Osteocyte (in vitro differentiated cells): ENCODE measurements around the gene S1PR2. TPM values are rescaled to one million over a fixed set of nuclear protein-coding genes. Genes with fewer than 3 reads are reported as not detected.

Source experiments
- DNase-seq: peaks from one replicate; pipeline ENCODE4 v3.0.0; 2021; ENCODE audit warnings: mixed read lengths; ENCODE audit not compliant: unreplicated experiment; ENCODE audit errors: extremely low spot score
- H3K27ac Mint-ChIP-seq: one replicate; pipeline ENCODE4 v1.8.0; 2021; ENCODE audit warnings: mild to moderate bottlenecking, mixed read lengths; ENCODE audit not compliant: unreplicated experiment
- H3K27me3 Mint-ChIP-seq: one replicate; pipeline ENCODE4 v1.8.0; 2021; ENCODE audit warnings: mixed read lengths; ENCODE audit not compliant: unreplicated experiment
- H3K36me3 Mint-ChIP-seq: one replicate; pipeline ENCODE4 v1.8.0; 2021; ENCODE audit warnings: mixed read lengths; ENCODE audit not compliant: unreplicated experiment
- H3K4me1 Mint-ChIP-seq: one replicate; pipeline ENCODE4 v1.8.0; 2021; ENCODE audit warnings: mixed read lengths; ENCODE audit not compliant: unreplicated experiment
- H3K4me3 Mint-ChIP-seq: one replicate; pipeline ENCODE4 v1.8.0; 2021; ENCODE audit warnings: mild to moderate bottlenecking, moderate library complexity, mixed read lengths; ENCODE audit not compliant: unreplicated experiment
- H3K9me3 Mint-ChIP-seq: one replicate; pipeline ENCODE4 v1.8.0; 2021; ENCODE audit warnings: mixed read lengths; ENCODE audit not compliant: unreplicated experiment
- total RNA-seq: library from RNA; stranded (reverse); gene quantifications from 2 replicates; pipeline ENCODE4 v1.2.1, GENCODE V29; 2021
- TF ChIP-seq, protein P1 (sequence below): fragments of 200-600 bp; sonication (generic); IDR thresholded peaks from 2 replicates; pipeline ENCODE4 v1.5.0; 2021; ENCODE audit warnings: antibody characterized with exemption, mild to moderate bottlenecking, moderate library complexity

S1PR2 gene
- total RNA-seq, 1 donor from 2014 or later = 23.6 TPM

DNA sequence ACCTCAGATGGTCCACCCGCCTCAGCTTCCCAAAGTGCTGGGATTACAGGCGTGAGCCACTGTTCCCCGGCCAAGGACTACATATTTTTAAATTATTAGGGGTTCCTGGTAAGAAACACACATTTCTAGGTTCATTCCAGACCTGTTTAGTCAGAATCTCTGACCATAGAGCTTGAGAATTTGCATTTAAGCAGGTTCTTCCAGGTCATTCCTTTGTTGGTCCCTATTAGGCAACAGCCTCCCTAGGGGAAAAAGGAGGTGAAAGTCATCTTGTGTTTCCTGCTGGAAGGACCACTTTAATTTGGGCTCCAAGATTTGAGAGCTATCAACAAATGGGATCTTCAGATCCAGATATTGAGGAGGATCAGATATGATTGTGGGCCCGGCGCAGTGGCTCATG, 16.3 kb downstream of the S1PR2 start:
- Mint-ChIP-seq H3K4me3 (no peak overlapping the region), H3K27me3 (no peaks in the 10 kb centered on the region), H3K27ac (no peak overlapping the region), H3K9me3 (no peaks in the 10 kb centered on the region), H3K36me3 (no peaks in the 10 kb centered on the region), H3K4me1 (no peaks in the 10 kb centered on the region)
- TF ChIP-seq, protein P1, sequence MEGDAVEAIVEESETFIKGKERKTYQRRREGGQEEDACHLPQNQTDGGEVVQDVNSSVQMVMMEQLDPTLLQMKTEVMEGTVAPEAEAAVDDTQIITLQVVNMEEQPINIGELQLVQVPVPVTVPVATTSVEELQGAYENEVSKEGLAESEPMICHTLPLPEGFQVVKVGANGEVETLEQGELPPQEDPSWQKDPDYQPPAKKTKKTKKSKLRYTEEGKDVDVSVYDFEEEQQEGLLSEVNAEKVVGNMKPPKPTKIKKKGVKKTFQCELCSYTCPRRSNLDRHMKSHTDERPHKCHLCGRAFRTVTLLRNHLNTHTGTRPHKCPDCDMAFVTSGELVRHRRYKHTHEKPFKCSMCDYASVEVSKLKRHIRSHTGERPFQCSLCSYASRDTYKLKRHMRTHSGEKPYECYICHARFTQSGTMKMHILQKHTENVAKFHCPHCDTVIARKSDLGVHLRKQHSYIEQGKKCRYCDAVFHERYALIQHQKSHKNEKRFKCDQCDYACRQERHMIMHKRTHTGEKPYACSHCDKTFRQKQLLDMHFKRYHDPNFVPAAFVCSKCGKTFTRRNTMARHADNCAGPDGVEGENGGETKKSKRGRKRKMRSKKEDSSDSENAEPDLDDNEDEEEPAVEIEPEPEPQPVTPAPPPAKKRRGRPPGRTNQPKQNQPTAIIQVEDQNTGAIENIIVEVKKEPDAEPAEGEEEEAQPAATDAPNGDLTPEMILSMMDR = no peak
- DNase-seq = no peak

DNA sequence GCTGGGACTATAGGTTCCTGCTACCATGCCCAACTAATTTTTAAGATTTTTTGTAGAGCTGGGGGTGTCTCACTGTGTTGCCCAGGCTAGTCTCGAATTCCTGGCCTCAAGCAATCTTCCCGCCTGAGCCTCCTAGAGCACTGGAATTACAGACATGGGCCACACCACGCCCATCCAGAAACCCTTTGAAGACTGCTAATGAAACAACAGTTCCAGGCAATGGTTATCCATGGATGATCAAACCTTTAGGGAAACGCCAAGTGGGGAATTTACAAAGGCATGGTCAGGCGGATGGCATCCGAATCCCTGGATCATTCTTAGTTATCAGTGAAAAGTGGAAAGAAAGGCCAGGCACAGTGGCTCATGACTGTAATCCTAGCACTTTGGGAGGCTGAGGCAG, 19.4 kb downstream of the S1PR2 start:
- Mint-ChIP-seq H3K27ac (no peak overlapping the region), H3K9me3 (no peaks in the 10 kb centered on the region), H3K27me3 (no peaks in the 10 kb centered on the region), H3K4me1 (peaks cover 2% of the 10 kb centered on the region), H3K4me3 (no peak overlapping the region), H3K36me3 (no peaks in the 10 kb centered on the region)
- DNase-seq = no peak
- TF ChIP-seq, protein P1 = no peak

DNA sequence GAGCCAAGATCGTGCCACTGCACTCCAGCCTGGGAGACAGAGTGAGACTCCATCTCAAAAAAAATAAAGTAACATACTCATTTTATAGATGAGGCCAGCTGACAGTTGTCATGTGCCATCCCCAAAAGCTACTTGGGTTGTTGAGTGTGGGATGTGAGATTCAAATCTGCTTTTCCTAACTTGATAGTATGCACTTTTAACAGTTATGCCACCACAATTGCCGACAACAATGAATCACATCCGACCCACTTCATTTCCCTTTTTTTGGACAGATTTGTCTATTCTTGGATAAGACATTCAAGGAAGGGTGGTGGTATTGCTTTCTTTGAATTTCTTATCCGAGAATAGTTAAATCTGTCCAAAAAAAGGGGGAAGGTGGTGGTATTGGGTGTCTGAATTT, 20.1 kb downstream of the S1PR2 start:
- Mint-ChIP-seq H3K27ac (no peak overlapping the region), H3K27me3 (no peaks in the 10 kb centered on the region), H3K36me3 (no peaks in the 10 kb centered on the region), H3K4me1 (peaks cover 2% of the 10 kb centered on the region), H3K4me3 (no peak overlapping the region), H3K9me3 (no peaks in the 10 kb centered on the region)
- TF ChIP-seq, protein P1 = no peak
- no peak for DNase-seq

DNA sequence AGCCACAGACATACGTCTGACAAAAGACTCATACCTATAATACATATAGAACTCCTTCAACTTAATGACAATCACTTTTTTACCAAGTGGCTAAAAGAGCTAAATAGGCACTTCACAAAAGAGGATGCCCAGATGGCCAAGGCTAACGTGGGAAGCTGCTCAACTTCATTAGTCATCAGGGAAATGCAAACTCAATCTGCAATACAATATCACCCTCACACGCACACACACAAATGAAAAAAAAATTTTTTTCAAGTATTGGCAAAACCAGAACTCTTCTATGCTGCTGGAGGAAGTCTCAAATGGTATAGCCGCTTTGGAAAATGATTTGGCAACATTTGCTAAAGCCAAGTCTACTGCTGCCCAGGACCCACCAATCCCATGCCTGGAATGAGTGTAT, 21.8 kb downstream of the S1PR2 start:
- Mint-ChIP-seq H3K27me3 (no peaks in the 10 kb centered on the region), H3K4me3 (no peak overlapping the region), H3K27ac (no peak overlapping the region), H3K4me1 (peaks cover 2% of the 10 kb centered on the region), H3K9me3 (no peaks in the 10 kb centered on the region), H3K36me3 (no peaks in the 10 kb centered on the region)
- TF ChIP-seq, protein P1 = no peak
- DNase-seq = no peak

DNA sequence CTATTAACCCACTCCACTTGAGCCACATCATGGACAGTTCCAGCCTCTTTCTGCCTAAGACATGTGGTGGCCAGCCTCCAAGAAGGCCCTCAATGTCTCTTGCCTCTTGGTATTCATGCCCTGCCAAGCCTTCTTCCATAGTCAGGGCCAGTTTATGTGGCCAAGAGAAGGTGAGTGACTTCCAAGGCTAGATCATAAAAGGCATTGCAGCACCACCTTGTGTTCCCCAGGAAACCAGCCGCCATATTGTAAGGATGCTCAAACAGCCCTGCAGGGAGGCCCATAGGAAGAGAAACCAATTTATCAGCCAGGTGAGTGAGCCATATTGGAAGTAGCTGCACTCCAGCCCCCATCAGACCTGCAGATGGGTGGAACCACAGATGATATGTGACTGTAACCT, 24.1 kb downstream of the S1PR2 start:
- H3K36me3 Mint-ChIP-seq = no peaks in the 10 kb centered on the region
- TF ChIP-seq, protein P1 = no peak
- H3K4me3 Mint-ChIP-seq = no peak overlapping the region
- H3K4me1 Mint-ChIP-seq = peaks cover 2% of the 10 kb centered on the region
- H3K27ac Mint-ChIP-seq = no peak overlapping the region
- no peak for DNase-seq
- H3K27me3 Mint-ChIP-seq = no peaks in the 10 kb centered on the region
- no peaks in the 10 kb centered on the region for H3K9me3 Mint-ChIP-seq
